K562 (cell line): ENCODE results near the gene SLC35B1. TPM values are rescaled to one million over a fixed set of nuclear protein-coding genes. Genes with fewer than 3 reads are reported as not detected.
A peak's percentile ranks its signal among the peaks of the same experiment; 100 is the strongest.

Experiments used
- ATAC-seq: fragments of 200-7000 bp; cut with Tn5 transposase; 3 replicates; pipeline ENCODE4 v1.9.1; 2020; ENCODE audit warnings: moderate library complexity
- BruUV-seq: library from RNA; stranded (reverse); fragments of 400-500 nt; replicated peaks from 2 replicates; lab custom pipeline; 2021; lab: Mats Ljungman, UMichigan
- CTCF ChIA-PET: fragments of 300-600 bp; formaldehyde crosslinking; extraction: SDS; loops from one replicate; lab custom pipeline; 2021; ENCODE audit warnings: low intra/inter-chr PET ratio; lab: Yijun Ruan, JAX
- POLR2A ChIA-PET: fragments of 300-600, 350-650 bp; sonication (Branson Sonifier 250); formaldehyde crosslinking; extraction: SDS; loops from one replicate; lab custom pipeline; 2021; ENCODE audit warnings: antibody characterized with exemption, inconsistent platforms; lab: Yijun Ruan, JAX
- DNase-seq, 4 experiments: peaks; one replicate each; pipeline versions ENCODE4 v3.0.0 to v3.0.0-alpha.2; 2011 to 2018; ENCODE audit warnings: low spot score in 3 of 4, mixed read lengths in 3 of 4; ENCODE audit errors: extremely low read depth in 1 of 4
- FAIRE-seq: peaks from 2 replicates; lab custom pipeline; 2011; peaks lifted over from hg19 to GRCh38; lab: Jason Lieb, UNC
- H2AFZ ChIP-seq: 2 replicates; pipeline ENCODE4 v1.6.0; 2011; ENCODE audit warnings: low read depth, low read length, control low read depth, inconsistent platforms
- H3K27ac ChIP-seq: fragments of 200-600 bp; 3 replicates; pipeline ENCODE4 v1.8.0; 2011; ENCODE audit warnings: low read depth, mild to moderate bottlenecking, control low read depth, inconsistent platforms, low read length, moderate library complexity, mixed read lengths; ENCODE audit errors: extremely low read depth
- H3K27me3 ChIP-seq, 2 experiments: fragments of 300-600 bp in 1 of 2; 2 replicates in 1 of 2; 3 replicates in 1 of 2; pipeline versions ENCODE4 v1.6.0 to v1.8.0; 2011; ENCODE audit warnings: inconsistent platforms in 2 of 2, low read length in 2 of 2, mild to moderate bottlenecking in 1 of 2, mixed read lengths in 1 of 2, moderate library complexity in 1 of 2; ENCODE audit not compliant: control insufficient read depth in 2 of 2, insufficient read depth in 2 of 2
- H3K36me3 ChIP-seq: fragments of 300-600 bp; 3 replicates; pipeline ENCODE4 v1.8.0; 2011; ENCODE audit warnings: mild to moderate bottlenecking, low read length, inconsistent platforms; ENCODE audit not compliant: control insufficient read depth, insufficient read depth
- H3K4me1 ChIP-seq, 2 experiments: fragments of 200-600 bp in 1 of 2; replicated peaks in 1 of 2; 2 replicates in 1 of 2; 3 replicates in 1 of 2; pipeline versions ENCODE4 v1.5.1 to v1.8.0; 2011; ENCODE audit warnings: inconsistent platforms in 2 of 2, low read length in 2 of 2, mild to moderate bottlenecking in 1 of 2, mixed read lengths in 1 of 2, moderate library complexity in 1 of 2; ENCODE audit not compliant: control insufficient read depth in 2 of 2, insufficient read depth in 2 of 2
- H3K4me2 ChIP-seq: 2 replicates; pipeline ENCODE4 v1.6.1; 2011; ENCODE audit warnings: low read length, control low read depth, inconsistent platforms, mixed read lengths; ENCODE audit not compliant: insufficient read depth
- H3K4me3 ChIP-seq: fragments of 200-600 bp; sonication (generic), shearing (Covaris generic); 2 replicates; pipeline ENCODE4 v1.5.1; 2016; ENCODE audit warnings: control low read depth, inconsistent platforms
- H3K79me2 ChIP-seq: fragments of 200-600 bp; 3 replicates; pipeline ENCODE4 v1.8.0; 2011; ENCODE audit warnings: low read length, inconsistent platforms; ENCODE audit not compliant: control insufficient read depth, insufficient read depth
- H3K9ac ChIP-seq, 2 experiments: 2 replicates each; pipeline versions ENCODE4 v1.6.0 to v1.6.1; 2011; ENCODE audit warnings: low read depth in 2 of 2, low read length in 2 of 2, control low read depth in 1 of 2, inconsistent platforms in 1 of 2, mild to moderate bottlenecking in 1 of 2, mixed read lengths in 1 of 2; ENCODE audit not compliant: insufficient read depth in 1 of 2
- H3K9me1 ChIP-seq: one replicate; pipeline ENCODE4 v1.6.0; 2011; ENCODE audit warnings: inconsistent platforms, mild to moderate bottlenecking, low read length, moderate library complexity; ENCODE audit not compliant: control insufficient read depth, insufficient read depth
- H3K9me3 ChIP-seq: replicated peaks from 2 replicates; pipeline ENCODE4 v1.5.1; 2011; ENCODE audit warnings: low read depth, low read length, inconsistent platforms; ENCODE audit not compliant: control insufficient read depth, insufficient read depth
- H4K20me1 ChIP-seq: replicated peaks from 2 replicates; pipeline ENCODE4 v1.6.1; 2011; ENCODE audit warnings: low read length, inconsistent platforms, mixed read lengths; ENCODE audit not compliant: control insufficient read depth, insufficient read depth
- E4F1 ChIP-seq: fragments of 250-450 bp; sonication (Bioruptor Pico); IDR thresholded peaks from 2 replicates; pipeline ENCODE4 v1.5.0; 2021; ENCODE audit warnings: mild to moderate bottlenecking, borderline replicate concordance
- GMEB1 ChIP-seq: fragments of 250-450 bp; sonication (Bioruptor Pico); IDR thresholded peaks from 2 replicates; pipeline ENCODE4 v1.4.0; 2020; ENCODE audit warnings: mild to moderate bottlenecking
- LEF1 ChIP-seq: fragments of 450-650 bp; IDR thresholded peaks from 2 replicates; pipeline ENCODE4 v1.6.1; 2016; ENCODE audit warnings: mild to moderate bottlenecking
- PTBP1 ChIP-seq: fragments of 200-400 bp; formaldehyde crosslinking; IDR thresholded peaks from 2 replicates; pipeline ENCODE4 v1.6.1; 2017; ENCODE audit warnings: low read depth, low read length
- UBTF ChIP-seq, 2 experiments: IDR thresholded peaks; 2 replicates each; pipeline ENCODE4 v1.6.1; 2012; ENCODE audit warnings: improper control_type of control experiment in 2 of 2, low read depth in 2 of 2, low read length in 2 of 2, borderline replicate concordance in 1 of 2
- ZNF274 ChIP-seq: IDR thresholded peaks from 2 replicates; pipeline ENCODE4 v1.6.1; 2011; ENCODE audit warnings: low read depth, mild to moderate bottlenecking, low read length, moderate library complexity, borderline replicate concordance
- WGBS: fragments of 100-300 bp; shearing (Covaris generic); methylation state at CpG from one replicate; pipeline ENCODE4 v1.1.6; 2016; ENCODE audit warnings: low coverage, mixed read lengths; ENCODE audit not compliant: insufficient coverage; ENCODE audit errors: missing lambda C conversion rate; 5-methylcytosine and 5-hydroxymethylcytosine counted together
- in situ Hi-C: fragments of 300-500 bp; cut with MboI; formaldehyde crosslinking; loops from 4 replicates; pipeline ENCODE4 v1.15.0; 2018; ENCODE audit warnings: inconsistent platforms, mixed read lengths
- intact Hi-C: fragments of 100-400 bp; cut with micrococcal nuclease; formaldehyde crosslinking; loops from 2 replicates; pipeline ENCODE4 v1.14.2; 2022
- polyA plus RNA-seq, 8 experiments: library from polyadenylated mRNA; depleted of rRNA in 4 of 8; stranded (reverse) in 5 of 8; unstranded in 3 of 8; fragments of >200 nt; fragmentation: Nextera tagmentation in 2 of 8; fragmentation: Illumina TruSeq in 1 of 8; extraction: Ambion mirVana in 2 of 8; extraction: Trizol in 1 of 8; gene quantifications; 2 replicates each; pipeline versions ENCODE4 v1.2.1 to v1.2.3, GENCODE V29; 2011 to 2014; ENCODE audit warnings: inconsistent platforms in 1 of 8, missing spikeins in 1 of 8
- total RNA-seq, 7 experiments: library from RNA; depleted of rRNA in 6 of 7; stranded (reverse); fragments of >200 nt in 6 of 7; fragmentation: Illumina TruSeq in 2 of 7; extraction: Trizol in 2 of 7; gene quantifications; 2 replicates each; pipeline versions ENCODE4 v1.2.1 to v1.2.3, GENCODE V29; 2011 to 2021; ENCODE audit warnings: low replicate concordance in 1 of 7
- TF ChIP-seq, protein P1 (sequence below), 3 experiments: IDR thresholded peaks in 2 of 3; conservative IDR thresholded peaks in 1 of 3; 2 replicates each; pipeline ENCODE4 v1.5.1; 2011 to 2012; ENCODE audit warnings: low read length in 3 of 3, mild to moderate bottlenecking in 3 of 3, control low read depth in 2 of 3, improper control_type of control experiment in 1 of 3, inconsistent platforms in 1 of 3, low read depth in 1 of 3, mixed read lengths in 1 of 3, moderate library complexity in 1 of 3; ENCODE audit not compliant: insufficient read depth in 2 of 3

Gene SLC35B1
- total and polyA plus RNA-seq, 9 of the 15 experiments (the other 6 are each of a cell fraction or from before 2014, with no cell fraction given), result 51.4 to 87.9 (median 66.3) TPM

- in situ Hi-C loops, result loop anchor here (5.0 kb wide), 3 partner anchors 80 to 295 kb away; partner anchors contain the start of genes KAT7 and TAC4
Observed at GRCh38 chr17:49707246-49707607, 537 bp downstream of the SLC35B1 start.

More at GRCh38 chr17:49707246-49707607, 537 bp downstream of the SLC35B1 start:
- H3K4me2 ChIP-seq, result peak overlapping the region; percentile 86
- H3K9me1 ChIP-seq, result no peaks in the 10 kb centered on the region
- peak overlapping the region; percentile 94 for H2AFZ ChIP-seq
- H3K9ac ChIP-seq, result peak overlapping the region; percentile 97 to 99
- DNase-seq, result peak in 2 of 4 experiments; percentile 28 to 45
- 0% methylated on average over 12 of the region's 12 CpGs for WGBS
- H3K36me3 ChIP-seq, result peaks cover 65% of the 10 kb centered on the region; the same call in 2 of the 3 replicates
- no TSS peak for BruUV-seq
- peaks cover 17% of the 10 kb centered on the region for H3K79me2 ChIP-seq
- H3K4me3 ChIP-seq, result peak overlapping the region; percentile 85
- peaks cover 6 to 18% of the 10 kb centered on the region in 2 experiments; a peak in 4 of 5 replicates for H3K4me1 ChIP-seq
- no peaks in the 10 kb centered on the region for H3K27me3 ChIP-seq
- peak; percentile 19 for FAIRE-seq
- intact Hi-C loops, result loop anchor here (5.0 kb wide), 1 partner anchor 145 kb away; no protein-coding TSS in a partner anchor
- ChIA-PET POLR2A (interaction anchor here (0.5 to 3.5 kb wide), 15 partner anchors 8 to 487 kb away, joined by 3 to 23 read pairs (median 4); partner anchors contain the start of genes FAM117A, SPOP and TAC4), CTCF (interaction anchor here (1.0 to 2.6 kb wide), 4 partner anchors 12 to 137 kb away, joined by 4 to 19 read pairs (median 10); no protein-coding TSS in a partner anchor)
- no peak for ATAC-seq
- no peaks in the 10 kb centered on the region for H3K9me3 ChIP-seq
- TF ChIP-seq, protein P1, sequence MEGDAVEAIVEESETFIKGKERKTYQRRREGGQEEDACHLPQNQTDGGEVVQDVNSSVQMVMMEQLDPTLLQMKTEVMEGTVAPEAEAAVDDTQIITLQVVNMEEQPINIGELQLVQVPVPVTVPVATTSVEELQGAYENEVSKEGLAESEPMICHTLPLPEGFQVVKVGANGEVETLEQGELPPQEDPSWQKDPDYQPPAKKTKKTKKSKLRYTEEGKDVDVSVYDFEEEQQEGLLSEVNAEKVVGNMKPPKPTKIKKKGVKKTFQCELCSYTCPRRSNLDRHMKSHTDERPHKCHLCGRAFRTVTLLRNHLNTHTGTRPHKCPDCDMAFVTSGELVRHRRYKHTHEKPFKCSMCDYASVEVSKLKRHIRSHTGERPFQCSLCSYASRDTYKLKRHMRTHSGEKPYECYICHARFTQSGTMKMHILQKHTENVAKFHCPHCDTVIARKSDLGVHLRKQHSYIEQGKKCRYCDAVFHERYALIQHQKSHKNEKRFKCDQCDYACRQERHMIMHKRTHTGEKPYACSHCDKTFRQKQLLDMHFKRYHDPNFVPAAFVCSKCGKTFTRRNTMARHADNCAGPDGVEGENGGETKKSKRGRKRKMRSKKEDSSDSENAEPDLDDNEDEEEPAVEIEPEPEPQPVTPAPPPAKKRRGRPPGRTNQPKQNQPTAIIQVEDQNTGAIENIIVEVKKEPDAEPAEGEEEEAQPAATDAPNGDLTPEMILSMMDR (IDR thresholded peaks at IDR 0.05 in 2 of 3, conservative IDR thresholded peaks at IDR 0.05 in 1 of 3; ENCODE audit: insufficient read depth in 2 of 3, low read depth in 1 of 3, low read length in 3 of 3), result peak in 1 of 3 experiments; percentile 9; a peak in 1 of 6 replicates
- TF ChIP-seq PTBP1 (no peak), GMEB1 (CRISPR knock-in tag) (no peak), ZNF274 (no peak), LEF1 (no peak), UBTF (IDR thresholded peaks at IDR 0.05; ENCODE audit: borderline replicate concordance in 1 of 2, low read depth in 2 of 2, low read length in 2 of 2) (no peak), E4F1 (CRISPR knock-in tag) (no peak)
- peak overlapping the region; percentile 98 for H3K27ac ChIP-seq
- H4K20me1 ChIP-seq, result no peaks in the 10 kb centered on the region
